Stimulated activated CD8-positive, alpha-beta memory T cell treated with anti-CD3 and anti-CD28 coated beads, Interleukin-15, amount 100 ng/mL, for 48 hours (primary cell): ENCODE measurements around the gene ARHGDIG.

Source experiments
- DNase-seq, 2 donors: peaks; one replicate each; pipeline ENCODE4 v3.0.0-alpha.2; 2020; ENCODE audit warnings: low read depth in 2 of 2

The ARHGDIG gene

DNA sequence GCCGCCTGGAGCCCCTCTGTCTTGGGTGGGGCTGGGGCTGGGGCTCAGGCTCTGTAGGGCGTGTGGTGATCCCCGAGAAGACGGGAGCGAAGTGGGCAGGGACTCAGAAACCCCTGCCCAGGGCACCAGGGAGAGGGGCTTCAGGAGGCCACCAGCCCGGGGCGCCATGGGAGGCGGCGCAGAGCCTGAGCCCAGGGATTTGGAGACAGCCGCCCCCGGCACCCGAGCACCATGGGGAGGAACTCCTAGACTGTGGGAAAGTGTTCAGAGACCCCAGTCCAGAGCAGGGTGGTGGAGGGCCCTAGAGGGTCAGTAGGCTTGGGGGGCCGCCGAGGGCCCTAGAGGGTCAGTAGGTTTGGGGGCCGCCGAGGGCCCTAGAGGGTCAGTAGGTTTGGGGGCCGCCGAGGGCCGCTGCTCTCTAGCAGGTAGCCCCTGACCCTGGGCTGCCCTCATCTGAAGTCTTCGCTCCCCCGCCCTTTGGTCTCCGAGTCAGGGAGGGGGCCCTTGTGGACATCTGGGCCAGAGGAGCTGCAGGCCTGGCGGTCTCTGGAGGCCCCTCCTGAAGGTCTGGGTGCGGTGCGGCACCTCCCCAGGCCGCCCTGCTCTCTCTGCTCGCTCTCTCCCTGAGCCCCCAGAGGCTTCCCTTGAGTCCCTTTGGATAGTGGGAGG, 734 bp downstream of the ARHGDIG start:
- DNase-seq = no peak

DNA sequence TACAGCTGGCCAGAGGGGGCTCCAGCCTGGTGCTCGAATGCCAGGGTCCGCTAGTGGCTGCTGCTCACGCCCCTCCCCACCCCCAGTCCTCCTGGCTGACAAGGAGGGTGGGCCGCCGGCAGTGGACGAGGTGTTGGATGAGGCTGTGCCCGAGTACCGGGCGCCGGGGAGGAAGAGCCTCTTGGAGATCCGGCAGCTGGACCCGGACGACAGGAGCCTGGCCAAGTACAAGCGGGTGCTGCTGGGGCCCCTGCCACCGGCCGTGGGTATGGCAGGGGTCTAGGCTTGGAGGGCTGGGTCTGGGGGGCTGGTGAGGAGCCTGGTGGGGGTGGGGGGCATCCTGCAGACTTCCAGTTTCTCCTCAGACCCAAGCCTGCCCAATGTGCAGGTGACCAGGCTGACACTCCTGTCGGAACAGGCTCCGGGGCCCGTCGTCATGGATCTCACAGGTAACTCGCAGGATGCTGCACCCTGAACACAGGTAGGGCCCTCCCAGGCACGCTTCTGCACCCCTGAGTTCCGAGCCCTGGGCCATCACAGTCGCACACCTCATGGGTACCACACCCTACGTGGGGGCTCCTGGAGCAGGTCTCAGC, 1.4 kb downstream of the ARHGDIG start:
- no peak for DNase-seq

DNA sequence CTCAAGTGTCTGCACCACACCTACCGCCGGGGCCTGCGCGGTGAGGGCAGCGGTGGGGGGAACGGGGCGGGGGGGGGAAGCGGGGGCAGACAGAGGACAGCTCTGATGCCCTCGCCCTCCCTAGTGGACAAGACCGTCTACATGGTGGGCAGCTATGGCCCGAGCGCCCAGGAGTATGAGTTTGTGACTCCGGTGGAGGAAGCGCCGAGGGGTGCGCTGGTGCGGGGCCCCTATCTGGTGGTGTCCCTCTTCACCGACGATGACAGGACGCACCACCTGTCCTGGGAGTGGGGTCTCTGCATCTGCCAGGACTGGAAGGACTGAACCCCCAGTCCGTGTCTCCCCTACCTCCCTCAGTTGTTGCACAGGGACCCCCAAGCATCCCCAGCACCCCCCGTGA, 2.1 kb downstream of the ARHGDIG start:
- no peak for DNase-seq

DNA sequence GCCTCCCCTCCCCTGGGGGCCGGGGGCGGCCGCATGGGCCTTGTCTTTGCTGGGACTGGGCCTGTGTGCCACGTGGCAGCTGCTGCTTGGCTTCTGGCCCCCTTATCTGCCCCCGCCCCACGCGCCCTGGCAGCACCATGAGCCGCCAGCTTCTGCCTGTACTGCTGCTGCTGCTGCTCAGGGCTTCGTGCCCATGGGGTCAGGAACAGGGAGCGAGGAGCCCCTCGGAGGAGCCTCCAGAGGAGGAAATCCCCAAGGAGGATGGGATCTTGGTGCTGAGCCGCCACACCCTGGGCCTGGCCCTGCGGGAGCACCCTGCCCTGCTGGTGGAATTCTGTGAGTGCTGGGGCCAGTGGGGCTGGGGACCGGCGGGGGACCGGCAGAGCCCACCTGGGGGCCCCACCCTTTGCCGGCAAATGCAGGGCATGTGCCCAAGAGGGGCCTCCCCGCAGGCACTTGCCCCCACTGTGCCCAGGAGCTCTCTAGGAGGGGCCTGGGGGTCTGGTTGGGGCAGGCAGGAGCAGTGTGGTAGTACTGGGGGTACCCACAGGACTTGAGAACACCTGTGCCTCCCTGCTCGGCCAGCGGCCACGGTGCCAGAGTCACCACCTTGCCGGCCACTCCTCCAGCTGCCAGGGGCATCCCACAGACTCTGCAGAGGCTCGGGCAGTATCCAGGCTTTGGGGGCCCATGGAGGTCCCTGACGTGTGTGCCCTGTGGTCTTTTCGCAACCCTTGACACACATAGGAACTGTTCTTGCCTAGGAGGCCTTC, 2.8 kb downstream of the ARHGDIG start, which contains the start of gene PDIA2:
Gene PDIA2 (plus strand): TSS at position 132 of the 773 bp plus-strand sequence. CDS start 6 bp downstream, at position 138.
- DNase-seq = no peak

DNA sequence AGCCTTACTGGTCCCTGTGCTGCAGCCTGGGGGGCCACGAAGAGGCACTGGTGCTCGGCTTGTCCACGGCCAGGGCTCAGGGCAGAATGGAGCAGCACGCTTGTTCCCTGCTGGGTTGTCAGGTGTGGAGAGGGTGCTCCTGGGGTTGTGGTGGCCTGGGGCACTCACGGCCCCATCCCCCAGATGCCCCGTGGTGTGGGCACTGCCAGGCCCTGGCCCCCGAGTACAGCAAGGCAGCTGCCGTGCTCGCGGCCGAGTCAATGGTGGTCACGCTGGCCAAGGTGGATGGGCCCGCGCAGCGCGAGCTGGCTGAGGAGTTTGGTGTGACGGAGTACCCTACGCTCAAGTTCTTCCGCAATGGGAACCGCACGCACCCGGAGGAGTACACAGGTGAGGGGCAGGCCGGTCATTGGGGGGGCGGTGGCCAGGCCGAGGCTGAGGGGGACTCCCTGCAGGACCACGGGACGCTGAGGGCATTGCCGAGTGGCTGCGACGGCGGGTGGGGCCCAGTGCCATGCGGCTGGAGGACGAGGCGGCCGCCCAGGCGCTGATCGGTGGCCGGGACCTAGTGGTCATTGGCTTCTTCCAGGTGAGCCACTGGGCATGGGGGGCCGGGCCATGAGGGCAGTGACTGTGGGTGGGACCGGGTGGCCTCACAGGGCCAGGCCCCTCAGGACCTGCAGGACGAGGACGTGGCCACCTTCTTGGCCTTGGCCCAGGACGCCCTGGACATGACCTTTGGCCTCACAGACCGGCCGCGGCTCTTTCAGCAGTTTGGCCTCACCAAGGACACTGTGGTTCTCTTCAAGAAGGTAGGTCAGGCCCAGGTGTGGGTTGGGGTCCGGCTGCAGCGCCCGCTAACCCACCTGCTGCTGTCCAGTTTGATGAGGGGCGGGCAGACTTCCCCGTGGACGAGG, 4.1 kb downstream of the ARHGDIG start:
- no peak for DNase-seq

DNA sequence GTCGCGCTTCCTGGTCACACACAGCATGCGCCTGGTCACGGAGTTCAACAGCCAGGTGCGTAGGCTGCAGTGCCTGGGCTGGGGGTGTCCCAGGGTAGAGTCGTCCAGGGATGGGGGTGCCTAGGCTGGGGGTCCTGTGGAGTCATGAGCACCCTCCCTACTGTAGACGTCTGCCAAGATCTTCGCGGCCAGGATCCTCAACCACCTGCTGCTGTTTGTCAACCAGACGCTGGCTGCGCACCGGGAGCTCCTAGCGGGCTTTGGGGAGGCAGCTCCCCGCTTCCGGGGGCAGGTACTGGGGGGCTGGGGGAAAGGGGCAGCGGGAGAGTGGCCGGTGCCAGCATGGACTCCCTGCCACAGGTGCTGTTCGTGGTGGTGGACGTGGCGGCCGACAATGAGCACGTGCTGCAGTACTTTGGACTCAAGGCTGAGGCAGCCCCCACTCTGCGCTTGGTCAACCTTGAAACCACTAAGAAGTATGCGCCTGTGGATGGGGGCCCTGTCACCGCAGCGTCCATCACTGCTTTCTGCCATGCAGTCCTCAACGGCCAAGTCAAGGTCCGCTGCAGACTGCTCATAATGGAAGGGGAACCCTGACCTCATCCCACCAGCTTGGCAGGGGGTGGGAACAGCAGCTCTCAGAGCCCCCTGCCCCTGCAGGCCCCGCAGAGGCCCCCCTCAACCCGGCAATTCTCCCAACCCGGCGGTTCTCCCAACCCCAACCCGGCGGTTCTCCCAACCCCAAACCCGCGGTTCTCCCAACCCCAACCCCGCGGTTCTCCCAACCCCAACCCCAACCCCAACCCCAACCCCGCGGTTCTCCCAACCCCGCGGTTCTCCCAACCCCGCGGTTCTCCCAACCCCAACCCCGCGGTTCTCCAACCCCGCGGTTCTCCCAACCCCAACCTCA, 5.0 kb downstream of the ARHGDIG start:
- no peak for DNase-seq

DNA sequence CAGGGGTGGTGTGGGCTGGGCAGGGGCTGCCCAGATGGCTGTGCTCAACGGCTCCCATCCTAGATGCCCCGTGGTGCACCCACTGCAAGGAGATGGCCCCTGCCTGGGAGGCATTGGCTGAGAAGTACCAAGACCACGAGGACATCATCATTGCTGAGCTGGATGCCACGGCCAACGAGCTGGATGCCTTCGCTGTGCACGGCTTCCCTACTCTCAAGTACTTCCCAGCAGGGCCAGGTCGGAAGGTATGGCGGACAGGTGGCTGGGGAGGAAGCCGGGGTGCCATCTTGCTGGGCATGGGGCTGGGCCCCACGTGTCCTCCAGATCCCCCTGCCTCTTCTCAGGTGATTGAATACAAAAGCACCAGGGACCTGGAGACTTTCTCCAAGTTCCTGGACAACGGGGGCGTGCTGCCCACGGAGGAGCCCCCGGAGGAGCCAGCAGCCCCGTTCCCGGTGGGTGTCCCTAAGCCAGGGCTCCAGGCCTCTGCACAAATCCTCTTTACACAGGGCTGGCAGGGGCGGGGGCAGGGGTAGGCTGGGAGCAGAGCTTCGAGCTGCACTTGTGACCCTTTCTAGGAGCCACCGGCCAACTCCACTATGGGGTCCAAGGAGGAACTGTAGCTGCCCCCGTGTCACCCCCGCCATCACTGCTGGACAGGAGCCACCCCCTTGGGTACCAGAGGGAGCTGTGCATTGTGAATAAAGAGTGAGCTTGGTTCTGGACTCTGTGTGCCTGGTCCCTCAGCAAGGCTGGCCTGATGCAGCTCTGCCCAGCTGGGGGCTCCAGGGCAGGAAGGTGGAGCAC, 6.3 kb downstream of the ARHGDIG start:
- no peak for DNase-seq

DNA sequence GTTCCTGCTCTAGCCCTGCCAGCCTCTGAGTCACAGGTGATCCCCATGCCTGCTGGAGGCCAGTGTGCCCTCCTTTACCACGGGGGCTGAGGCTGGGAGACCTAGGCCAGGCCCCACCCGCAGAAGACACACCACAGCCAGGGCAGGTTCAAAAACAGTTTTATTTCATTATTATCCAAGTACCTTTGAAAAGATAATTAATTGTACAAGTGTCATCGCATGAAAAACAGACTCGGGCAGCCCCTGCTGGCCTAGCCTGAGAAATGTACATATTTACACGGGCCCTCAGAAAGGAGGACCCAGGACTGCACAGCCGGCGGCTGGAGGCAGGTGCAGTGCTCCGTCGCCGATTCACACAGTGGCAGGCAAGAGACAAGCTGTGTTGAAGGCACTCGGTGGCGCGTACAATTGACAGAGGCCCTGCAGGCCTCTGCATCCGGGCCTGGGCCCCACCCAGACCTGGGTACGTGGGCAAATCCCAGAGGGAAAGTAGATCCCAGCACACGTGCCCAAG, 7.0 kb downstream of the ARHGDIG start:
- no peak for DNase-seq

DNA sequence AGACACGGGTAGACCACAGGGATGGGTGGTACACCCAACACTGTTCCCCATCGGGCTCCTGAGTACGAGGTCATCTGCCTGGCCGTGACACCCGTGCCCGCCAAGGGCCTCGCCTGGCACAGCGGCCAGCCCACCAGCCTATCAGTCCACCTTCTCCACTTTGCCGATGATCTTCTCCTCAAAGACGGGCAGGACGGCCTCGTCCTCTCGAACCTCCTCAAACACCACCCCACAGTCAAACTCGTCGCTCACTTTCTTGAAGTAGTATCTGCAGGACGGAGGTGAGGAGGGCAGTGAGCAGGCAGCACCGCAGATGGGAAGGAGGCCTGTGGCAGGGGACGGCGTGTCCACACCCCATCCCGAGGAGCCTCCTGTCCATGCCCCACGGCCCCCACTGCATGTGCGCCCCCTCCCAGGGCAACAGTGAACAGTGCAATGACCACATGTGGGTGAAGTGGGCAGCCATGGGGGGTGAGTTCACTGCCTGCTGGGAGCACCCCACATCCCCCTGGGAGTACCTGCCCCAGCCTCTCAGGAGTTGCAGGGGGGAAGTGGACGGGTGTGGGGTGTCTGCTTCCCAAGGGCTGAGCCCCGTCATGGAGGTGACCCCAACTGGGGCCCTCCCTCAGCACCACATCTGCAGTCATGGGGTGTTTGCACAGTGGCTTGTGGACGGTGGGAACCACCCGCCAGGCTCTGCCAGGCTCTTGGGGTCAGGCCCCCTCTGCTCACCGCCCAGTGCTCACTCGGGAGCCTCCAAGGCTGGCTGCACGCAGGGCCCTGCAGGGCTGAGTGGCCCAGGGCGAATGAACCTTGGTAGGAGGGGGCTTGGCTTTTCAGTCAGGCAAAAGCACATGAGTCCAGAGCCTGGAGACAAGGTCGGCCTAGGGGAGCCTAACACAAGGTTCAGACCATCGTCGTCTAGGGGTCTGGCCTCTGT, 7.9 kb downstream of the ARHGDIG start:
- no peak for DNase-seq

DNA sequence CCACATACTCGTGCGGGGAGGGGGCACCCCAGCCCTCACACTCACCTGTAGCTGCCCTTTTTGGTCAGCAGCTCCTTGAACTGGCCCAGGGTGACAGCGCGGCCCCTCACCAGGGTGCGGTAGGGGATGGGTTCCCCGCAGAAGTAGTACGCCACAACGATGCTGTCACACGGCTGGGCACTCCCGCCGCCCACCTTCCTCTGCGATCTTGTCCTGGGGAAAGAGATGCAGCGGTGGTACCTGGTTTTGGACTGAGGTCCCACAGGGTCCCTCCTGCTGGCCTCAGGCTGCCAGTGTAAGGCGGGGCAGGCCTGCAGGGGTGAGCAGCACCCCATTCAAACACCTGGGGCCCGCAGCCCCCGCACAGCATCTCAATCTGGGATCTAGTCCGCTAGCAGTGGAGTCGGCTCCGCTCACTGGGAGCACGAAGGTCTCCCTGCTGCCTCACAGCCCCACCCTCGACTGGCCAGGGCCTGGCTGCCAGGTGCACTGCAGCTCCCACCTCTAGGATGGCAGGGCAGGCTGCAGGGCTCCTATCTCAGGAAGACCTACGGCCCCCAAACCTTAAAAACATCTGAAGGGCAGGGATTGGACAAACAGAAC, 9.1 kb downstream of the ARHGDIG start:
- DNase-seq = no peak

DNA sequence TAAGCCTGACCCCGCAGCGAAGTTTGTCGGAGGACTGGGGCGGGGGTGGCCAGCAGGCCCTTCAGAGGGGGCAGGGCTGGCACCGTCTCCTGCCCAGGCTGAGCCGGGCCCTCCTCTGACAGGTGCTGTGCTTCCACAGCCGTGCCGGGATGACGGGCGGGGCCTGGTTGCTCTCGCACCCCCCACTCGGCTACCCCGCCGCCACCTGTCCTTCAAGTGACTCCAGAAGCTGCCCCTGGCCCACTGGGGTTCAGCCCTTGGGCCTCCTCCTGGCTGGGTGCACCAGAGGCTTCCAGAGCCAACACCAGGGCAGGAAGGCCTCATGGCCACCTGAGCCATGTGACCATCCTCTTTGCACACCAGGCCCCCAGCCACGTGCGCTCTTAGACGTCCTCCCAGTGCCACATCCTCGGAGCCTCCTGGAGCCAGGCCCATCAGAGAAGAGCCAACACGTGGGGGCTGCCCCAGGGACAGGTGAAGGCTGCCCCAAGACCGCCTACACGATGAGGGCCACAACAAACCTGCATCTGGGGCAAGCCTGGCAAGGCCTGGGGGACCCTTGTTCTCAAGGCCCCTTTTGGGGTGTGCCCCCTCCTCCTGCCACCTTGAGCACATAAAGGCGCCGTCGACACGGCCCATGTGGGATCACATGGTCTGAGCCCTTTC, 9.8 kb downstream of the ARHGDIG start:
- no peak for DNase-seq

DNA sequence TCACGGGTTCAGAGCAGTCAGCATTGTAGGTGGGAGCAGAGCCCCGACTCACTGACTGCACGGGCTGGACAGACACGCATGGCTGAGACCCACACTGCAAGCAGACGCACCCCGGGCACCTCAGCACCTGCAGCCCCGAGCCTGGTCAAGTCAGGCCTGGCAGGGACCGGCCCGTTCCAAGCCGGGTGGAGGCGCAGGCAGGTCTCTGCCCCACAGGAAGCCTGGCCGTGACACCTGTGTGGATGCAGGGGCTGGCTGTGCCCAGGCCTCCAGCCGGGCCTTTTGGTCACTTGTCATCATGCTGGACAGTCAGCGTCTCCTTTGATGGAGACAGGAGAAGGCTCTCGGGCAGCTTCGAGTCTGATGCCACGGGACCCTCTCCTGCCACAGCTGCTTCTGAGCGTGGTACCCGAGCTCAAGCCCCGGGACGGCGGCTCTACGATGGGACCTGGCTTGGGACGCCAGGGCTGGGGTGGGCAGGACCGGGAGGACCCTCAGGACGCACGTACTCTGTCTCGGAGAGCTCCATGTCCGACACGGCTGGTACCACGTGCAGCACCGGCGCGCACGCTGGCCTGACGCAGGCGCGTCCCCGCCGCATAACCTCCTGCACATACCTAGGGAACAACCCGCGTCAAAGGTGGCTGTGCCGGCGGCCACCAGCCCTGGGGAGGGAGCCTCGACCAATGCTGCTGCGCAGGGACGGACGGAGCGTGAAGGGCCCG, 10.5 kb downstream of the ARHGDIG start:
- no peak for DNase-seq

DNA sequence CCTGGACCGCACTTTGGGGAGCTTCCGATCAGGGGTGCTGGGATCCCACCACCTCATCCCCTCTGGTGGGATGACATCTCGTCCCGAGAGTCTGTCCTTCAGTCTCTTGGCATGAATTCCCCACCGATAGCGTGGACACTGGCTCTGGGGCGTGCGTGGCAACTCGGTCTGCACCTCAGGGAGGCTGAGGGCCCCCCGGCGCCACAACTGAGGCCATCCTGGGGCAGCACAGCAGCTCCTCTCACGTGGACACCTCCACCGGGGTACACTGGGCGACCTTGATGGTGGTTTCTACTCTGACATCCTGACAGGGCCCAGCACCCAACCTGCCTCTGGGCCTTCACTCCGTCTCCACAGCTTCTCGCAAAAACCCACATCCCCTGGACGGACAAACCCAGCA, 11.1 kb downstream of the ARHGDIG start:
- DNase-seq = no peak

DNA sequence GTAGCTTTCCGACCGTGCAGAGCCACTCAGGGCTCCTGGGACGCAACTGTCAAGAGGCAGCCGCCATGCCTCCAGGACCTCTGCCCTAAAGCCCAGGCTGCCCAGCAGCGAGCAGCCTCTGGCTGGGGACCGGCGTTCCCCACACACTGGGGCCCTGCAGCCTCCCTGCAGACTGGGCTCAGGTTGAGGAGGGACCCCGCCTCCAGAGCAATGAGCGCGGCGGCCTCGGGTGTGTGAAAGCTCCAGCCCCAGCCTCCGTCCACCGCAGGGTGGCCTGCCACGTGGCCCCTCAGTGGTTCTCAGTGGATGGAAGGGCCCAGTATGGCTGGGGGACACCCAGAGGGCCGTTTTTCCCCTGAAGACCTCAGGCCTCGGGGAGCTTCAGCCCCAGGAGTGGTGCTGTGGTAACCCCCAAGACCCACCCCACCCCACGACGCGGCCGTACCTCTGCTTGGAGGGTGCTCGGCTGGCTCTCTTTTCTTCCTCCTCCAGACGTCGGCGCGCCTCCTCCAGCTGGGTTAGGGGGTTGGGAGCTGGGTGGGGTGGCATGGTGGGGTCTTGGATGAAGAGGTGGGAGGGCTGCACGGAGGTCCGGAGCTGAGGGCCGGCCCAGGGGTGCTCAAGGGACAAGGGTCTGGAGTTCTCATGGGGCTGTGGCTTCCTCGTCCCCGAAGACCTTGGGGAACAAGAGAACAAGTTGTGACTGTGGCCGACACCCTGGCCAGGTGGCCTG, 12.8 kb downstream of the ARHGDIG start:
- no peak for DNase-seq

DNA sequence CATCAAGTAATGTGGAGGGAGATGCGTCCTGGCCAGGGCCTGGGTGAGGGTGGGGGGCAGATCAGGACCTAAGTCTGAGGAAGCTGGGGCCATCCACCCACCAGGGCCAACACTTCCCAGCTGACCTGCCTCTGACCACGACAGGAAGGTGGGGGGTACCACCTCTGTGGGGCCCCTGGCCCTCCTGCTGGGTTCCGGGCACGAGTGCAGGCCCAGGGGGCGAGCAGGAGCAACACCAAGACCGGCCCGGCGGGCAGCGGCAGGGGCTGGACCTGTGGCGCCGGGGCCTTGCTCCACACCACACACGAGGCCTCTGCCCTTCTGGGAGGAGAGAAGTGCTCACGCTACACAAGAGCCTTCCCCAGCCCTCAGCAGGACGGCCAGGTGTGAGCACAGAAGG, 15.9 kb downstream of the ARHGDIG start:
- DNase-seq = no peak

DNA sequence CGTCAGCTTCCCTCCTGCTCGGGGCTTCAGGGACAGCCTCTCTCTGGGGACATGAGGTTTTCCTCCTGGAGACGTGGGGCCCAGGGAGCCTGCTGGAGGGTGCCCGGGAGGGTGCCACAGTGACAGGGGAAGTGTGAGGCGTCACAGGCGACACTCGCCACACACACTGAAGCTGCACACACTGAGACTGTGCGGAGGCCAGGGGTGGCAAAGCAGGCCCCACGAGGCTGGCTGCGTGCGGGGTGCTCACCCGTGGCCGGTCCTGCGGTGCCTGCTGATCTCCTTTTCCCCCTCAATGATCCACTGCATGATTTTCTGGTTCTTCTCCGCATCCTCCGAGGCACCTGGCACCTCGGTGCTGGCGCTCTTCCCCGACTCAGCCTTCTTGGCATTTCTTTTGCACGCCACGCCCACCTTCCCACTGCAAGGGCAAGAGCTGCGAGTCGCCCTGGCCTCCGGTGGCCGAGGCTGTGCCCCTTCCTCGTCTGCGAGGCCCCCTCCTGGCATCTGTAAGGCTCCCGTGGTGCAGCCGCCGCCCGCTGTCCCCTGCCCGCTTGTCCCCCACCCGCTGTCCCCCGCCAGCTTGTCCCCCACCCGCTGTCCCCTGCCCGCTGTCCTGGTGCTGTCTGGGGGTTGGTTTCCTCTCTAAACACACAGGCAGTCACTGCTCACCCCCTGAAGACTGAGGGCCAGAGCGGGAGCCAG, 16.6 kb downstream of the ARHGDIG start:
- DNase-seq = no peak
